HG03025 (cell line): ENCODE results near the gene TPSD1.
"Not testable (repeated sequence)": the region's sequence is repeated elsewhere in the genome, so short reads cannot be mapped to it uniquely, and the experiment has no call there.

Experiments
- ATAC-seq: cut with Tn5 transposase; IDR thresholded peaks from one replicate; pipeline ENCODE4 v1.9.1; 2021; ENCODE audit warnings: mild to moderate bottlenecking, moderate library complexity; ENCODE audit not compliant: unreplicated experiment, low FRiP score

TPSD1 gene

DNA sequence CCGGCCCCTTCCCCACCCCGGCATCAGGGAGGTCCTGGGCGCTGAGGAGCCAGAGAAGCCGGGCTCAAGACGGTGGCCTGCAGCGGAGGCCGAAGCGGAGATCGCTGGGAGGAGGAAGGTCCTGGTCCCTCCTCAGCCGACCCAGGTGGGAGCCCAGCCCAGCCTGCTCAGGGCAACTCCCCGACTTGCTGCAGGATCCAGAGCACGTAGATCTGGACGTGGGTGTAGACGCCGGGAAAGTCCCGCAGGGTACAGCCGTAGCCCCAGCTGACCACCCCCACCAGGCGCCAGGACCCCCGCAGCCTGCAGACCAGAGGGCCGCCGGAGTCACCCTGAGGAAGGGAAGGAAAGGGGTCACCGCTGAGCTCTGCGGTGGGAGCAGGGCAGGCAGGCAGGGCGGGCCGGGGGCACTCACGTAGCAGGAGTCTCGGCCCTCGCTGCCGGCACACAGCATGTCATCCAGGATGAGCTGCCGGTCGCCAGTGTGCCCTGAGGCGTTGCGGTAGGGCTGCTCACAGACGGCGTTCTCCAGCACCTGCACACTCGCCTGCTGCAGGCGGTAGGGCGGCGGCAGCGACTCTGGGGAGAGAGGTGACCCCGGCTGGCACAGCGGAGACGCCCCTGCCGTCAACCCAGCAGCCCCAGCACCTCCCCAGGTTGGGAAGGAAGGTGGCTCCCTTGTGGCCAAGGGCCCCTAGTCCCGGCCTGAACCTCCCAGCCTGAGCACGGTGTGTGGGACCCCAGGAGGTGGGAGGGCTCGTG lies 5.4 kb downstream of the TPSD1 start:
- ATAC-seq, result no peak

DNA sequence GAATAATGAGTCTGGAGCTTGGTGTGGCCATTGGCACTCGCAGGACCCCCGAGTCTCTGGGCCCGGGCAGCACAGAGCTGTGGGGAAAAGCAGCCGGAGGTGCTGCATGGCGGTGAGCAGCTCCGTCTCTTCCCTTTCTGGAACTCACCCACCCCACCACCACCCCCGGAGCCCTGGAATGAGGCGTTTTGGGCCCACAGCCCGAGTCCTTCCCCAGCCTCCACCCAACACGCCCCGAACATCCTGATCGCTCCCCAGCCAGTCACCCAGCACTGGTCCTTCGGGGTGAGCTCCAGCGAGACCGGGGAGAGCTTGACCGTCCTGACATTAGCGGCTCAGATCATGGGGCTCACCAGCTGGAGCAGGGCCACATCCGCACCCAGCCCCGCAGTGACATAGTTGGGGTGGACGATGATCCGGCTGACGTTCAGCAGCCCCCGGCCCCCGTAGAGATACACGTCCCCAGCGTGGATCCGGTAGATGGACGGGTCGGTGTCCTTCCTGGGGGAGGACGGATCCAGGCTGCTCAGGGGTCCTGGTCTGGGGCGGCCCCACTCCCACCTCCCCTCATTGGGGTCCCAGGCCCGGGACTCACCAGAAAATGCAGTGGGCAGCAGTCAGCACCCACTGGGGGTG lies 6.5 kb downstream of the TPSD1 start:
- ATAC-seq, result no peak

DNA sequence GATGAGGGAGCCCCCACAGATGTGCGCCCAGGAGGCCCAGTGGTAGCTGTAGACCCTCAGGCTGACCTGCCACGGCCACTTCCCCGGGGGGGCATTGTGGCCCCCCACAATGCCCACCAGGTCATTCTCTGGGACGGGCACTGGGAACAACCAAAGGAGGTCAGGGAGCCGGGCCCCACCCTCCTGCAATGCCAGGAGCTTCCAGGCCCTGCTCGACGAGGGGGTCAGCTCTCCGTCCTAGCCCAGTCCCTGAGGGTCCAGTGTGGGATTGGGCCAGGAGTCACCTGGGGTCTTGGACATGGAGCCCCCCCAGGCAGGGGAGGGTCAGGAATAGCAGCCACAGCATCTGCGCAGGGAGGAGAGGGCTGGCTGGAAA lies 7.0 kb downstream of the TPSD1 start:
- ATAC-seq, result no peak

- ATAC-seq, result no peak
Measured at GRCh38 chr16:1263591-1264344, 7.9 kb downstream of the TPSD1 start.

DNA sequence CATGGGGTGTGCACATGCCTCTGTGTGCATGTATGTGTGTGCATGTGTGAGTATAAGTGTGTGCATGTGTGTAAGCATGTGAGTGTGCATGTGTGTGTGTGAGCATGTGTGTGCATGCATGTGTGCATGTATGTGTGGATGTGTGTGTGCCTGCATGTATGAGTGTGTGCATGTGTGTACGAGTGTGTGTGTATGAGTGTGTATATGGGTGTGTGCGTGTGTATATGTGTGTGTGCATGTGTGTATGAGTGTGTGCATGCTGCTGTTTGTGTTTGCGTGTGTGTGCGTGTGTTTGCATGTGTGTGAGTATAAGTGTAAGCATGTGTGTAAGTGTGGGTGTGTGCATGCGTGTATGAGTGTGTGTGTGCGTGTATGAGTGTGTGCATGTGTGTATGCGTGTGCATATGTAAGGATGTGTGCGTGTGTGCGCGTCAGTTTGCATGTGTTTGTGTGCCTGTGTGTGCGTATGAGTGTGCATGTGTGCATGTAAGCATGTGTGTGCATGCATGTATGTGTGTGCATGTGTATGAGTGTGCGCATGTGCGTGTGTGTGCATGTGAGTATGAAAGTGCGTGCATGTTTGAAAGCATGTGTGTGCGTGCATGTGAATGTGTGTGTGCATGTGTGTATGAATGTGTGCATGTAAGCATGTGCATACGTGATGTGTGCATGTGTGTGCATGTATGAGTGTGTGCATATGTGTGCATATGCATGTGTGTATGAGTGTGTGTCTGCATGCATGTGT lies 8.6 kb downstream of the TPSD1 start:
- no peak for ATAC-seq

- ATAC-seq, result no peak
Measured at GRCh38 chr16:1265090-1265630, 9.3 kb downstream of the TPSD1 start.

DNA sequence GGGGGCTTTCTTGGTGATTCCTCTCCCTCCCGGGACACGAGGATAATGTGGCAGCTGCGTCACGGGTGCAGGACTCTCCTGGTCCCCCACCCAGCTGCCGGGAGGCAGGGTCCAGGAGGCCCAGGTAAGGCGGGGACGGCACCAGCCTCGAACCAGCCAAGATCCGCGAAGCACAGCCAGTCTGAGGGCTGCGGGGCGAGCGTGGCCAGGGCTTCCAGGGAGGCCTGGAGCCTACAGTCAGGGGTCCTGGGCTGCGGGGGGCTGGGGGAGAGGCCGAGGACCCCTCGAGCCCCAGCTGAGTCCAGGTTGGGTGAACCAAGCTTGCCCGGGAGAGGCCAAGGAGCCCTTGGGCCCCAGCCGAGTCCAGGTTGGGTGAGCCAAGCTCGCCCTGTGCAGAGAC lies 10.0 kb downstream of the TPSD1 start:
- no peak for ATAC-seq

- ATAC-seq, result not testable (repeated sequence)
Measured at GRCh38 chr16:1269418-1269817, 13.5 kb downstream of the TPSD1 start.

DNA sequence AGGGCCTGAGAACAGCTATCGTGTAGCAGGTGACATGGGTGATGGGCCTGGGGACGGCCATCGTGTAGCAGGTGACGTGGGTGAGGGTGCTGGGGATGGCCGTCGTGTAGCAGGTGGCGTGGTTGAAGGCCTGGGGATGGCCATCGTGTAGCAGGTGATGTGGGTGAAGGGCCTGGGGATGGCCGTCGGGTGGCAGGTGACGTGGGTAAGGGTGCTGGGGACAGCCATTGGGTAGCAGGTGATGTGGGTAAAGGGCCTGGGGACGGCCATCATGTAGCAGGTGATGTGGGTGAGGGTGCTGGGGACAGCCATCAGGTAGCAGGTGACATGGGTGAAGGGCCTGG lies 15.5 kb downstream of the TPSD1 start:
- no peak for ATAC-seq

DNA sequence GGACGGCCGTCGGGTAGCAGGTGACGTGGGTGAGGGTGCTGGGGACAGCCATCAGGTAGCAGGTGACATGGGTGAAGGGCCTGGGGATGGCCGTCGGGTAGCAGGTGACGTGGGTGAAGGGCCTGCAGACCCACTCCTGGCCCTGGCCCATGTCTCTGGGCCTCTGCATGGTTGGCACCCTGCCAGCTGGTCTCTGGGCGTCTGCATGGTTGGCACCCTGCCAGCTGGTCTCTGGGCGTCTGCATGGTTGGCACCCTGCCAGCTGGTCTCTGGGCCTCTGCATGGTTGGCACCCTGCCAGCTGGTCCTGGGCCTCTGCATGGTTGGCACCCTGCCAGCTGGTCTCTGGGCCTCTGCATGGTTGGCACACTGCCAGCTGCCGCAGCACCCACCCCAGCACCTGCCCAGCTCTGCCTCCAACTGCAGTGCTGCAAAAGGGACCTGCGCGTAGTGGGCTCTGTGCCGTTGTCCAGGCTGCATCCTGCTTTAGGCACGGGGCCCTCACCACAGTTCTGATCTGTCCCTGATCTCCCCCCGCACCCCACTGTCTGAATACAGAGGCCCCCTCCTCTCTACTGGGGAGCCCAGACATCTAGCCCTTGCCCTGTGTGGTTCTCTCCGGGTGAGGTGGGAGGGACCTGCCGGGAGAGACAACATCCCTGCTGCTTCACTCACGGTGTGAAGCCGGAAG lies 16.0 kb downstream of the TPSD1 start:
- not testable (repeated sequence) for ATAC-seq

DNA sequence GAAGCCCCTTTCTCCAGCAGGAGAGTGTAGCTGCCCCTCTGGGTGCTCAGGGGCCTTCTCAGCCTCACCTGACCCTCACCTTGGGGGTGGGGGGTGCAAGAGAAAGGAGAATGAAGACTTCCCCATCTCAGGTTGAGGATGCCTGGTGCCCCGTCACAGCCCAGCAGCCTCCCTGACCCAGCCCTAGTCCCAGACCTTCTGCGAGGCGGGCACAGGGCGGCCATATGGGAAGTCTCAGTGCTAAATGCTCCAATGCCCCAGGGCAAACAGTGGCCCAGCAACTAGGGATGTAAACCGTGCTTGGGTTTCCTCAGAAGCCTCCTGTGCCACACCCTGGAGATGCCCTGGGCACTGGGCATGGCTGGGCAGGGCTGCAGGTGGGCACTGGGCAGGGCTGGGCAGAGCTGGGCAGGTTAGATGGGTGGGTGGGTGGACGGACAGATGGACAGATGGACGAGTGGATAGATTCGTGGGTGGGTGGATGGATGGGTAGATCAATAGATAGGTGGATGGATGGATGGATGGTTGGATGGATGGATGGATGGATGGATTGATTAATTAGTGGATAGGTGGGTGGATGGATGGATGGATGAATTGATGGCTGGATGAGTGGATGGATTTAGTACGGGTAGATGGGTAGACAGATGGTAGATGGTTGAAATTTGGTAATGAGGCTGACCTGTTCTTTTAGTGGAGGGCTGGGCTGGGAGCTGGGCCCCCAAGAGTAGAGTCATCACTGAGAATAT lies 16.8 kb downstream of the TPSD1 start:
- ATAC-seq, result no peak

- no peak for ATAC-seq
Measured at GRCh38 chr16:1273816-1274215, 17.9 kb downstream of the TPSD1 start.

DNA sequence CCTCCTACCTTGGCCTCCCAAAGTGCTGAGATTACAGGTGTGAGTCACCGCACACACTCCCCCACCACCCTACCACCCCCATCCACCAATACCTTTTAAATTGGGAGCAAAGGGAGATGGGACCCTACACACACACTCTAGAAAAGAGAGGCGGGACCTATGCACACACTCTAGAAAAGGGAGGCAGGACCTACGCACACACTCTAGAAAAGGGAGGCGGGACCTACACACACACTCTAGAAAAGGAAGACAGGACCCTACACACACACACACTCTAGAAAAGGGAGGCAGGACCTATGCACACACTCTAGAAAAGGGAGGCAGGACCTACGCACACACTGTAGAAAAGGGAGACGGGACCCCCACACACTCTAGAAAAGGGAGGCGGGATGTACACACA lies 18.9 kb downstream of the TPSD1 start:
- ATAC-seq, result no peak

- no peak for ATAC-seq
Measured at GRCh38 chr16:1275791-1276579, 20.1 kb downstream of the TPSD1 start.

GRCh38 chr16:1276580-1276878 lies 20.7 kb downstream of the TPSD1 start:
- ATAC-seq, result no peak

- ATAC-seq, result no peak
Measured at GRCh38 chr16:1277151-1277598, 21.3 kb downstream of the TPSD1 start.

GRCh38 chr16:1277617-1278282 lies 21.9 kb downstream of the TPSD1 start:
- ATAC-seq, result no peak

GRCh38 chr16:1278477-1278876 lies 22.6 kb downstream of the TPSD1 start:
- ATAC-seq, result no peak
